GM12872 (cell line): ENCODE measurements around the gene FBXL13.

ENCODE experiments used
- CTCF ChIP-seq: IDR thresholded peaks from 3 replicates; pipeline ENCODE4 v1.5.1; 2011; ENCODE audit warnings: low read depth, mild to moderate bottlenecking, low read length, moderate library complexity; ENCODE audit not compliant: insufficient read depth

Gene FBXL13

GRCh38 chr7:102810916-102811315 is 263.7 kb downstream of the FBXL13 start:
- no peak for TF ChIP-seq CTCF

GRCh38 chr7:102806613-102807012 is 268.0 kb downstream of the FBXL13 start:
- TF ChIP-seq CTCF, result no peak
